GM06990 (cell line): ENCODE measurements around the gene AHI1.

Source experiments
- DNase-seq: peaks from one replicate; pipeline ENCODE4 v3.0.0-alpha.2; 2011; ENCODE audit not compliant: insufficient read length; ENCODE audit errors: extremely low read depth
- H3K27me3 ChIP-seq: replicated peaks from 2 replicates; pipeline ENCODE4 v1.6.0; 2011; ENCODE audit warnings: low read length; ENCODE audit not compliant: control insufficient read depth, insufficient read depth
- H3K36me3 ChIP-seq: 2 replicates; pipeline ENCODE4 v1.5.1; 2011; ENCODE audit warnings: low read length; ENCODE audit not compliant: control insufficient read depth, insufficient read depth
- H3K4me3 ChIP-seq: replicated peaks from 2 replicates; pipeline ENCODE4 v1.5.1; 2011; ENCODE audit warnings: low read depth, mild to moderate bottlenecking, control low read depth, low read length
- CTCF ChIP-seq: IDR thresholded peaks from 2 replicates; pipeline ENCODE4 v1.5.1; 2011; ENCODE audit warnings: low read length, control low read depth, mild to moderate bottlenecking, inconsistent platforms; ENCODE audit not compliant: insufficient read depth, poor library complexity, severe bottlenecking

Gene AHI1

DNA sequence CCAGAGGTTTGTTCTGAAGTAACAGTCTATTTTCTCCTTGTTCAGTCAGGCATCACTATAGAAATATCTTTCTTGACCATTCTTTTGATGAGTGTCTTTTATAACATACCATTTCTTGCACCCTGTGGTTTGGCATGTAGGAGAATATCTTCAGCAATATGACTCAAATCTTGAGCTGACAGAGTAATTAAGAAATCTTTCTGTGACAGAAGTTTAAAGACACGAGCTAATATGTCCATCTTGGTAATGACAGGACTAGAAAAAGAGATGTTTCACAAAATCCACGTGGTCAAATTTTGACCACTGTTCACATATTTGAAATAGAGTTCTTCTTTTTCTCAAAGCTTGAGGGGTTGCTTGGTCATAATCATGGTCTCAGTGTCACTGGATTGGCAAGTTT lies 166.5 kb downstream of the AHI1 start:
- no peaks in the 10 kb centered on the region for H3K36me3 ChIP-seq
- DNase-seq: peak; percentile 48
- H3K27me3 ChIP-seq: no peaks in the 10 kb centered on the region
- H3K4me3 ChIP-seq: no peak overlapping the region
- no peak for TF ChIP-seq CTCF

GRCh38 chr6:135329851-135330803 lies 167.4 kb downstream of the AHI1 start:
- no peak for TF ChIP-seq CTCF
- peak; percentile 60 for DNase-seq
- H3K27me3 ChIP-seq: no peaks in the 10 kb centered on the region
- no peaks in the 10 kb centered on the region for H3K36me3 ChIP-seq
- H3K4me3 ChIP-seq: peak overlapping the region; percentile 25

DNA sequence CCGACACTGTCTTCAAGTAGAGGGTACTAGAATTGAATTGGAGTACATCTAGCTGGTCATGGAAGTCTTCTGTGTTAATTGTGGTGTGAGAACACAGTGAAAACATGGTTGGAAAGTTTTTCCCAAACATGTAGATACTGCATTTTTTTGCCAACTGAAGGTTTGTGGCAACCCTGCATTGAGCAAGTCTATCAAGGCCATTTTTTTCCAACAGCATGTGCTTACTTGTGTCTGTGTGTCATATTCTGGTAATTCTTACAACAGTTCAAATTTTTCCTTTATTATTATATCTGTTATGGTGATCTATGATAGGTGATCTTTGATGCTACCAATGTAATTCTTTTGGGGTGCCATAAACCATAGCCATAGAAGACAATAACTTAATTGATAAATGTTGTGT lies 169.4 kb downstream of the AHI1 start:
- Histone ChIP-seq H3K27me3 (no peaks in the 10 kb centered on the region), H3K36me3 (no peaks in the 10 kb centered on the region), H3K4me3 (no peak overlapping the region)
- TF ChIP-seq CTCF: no peak
- DNase-seq: no peak

DNA sequence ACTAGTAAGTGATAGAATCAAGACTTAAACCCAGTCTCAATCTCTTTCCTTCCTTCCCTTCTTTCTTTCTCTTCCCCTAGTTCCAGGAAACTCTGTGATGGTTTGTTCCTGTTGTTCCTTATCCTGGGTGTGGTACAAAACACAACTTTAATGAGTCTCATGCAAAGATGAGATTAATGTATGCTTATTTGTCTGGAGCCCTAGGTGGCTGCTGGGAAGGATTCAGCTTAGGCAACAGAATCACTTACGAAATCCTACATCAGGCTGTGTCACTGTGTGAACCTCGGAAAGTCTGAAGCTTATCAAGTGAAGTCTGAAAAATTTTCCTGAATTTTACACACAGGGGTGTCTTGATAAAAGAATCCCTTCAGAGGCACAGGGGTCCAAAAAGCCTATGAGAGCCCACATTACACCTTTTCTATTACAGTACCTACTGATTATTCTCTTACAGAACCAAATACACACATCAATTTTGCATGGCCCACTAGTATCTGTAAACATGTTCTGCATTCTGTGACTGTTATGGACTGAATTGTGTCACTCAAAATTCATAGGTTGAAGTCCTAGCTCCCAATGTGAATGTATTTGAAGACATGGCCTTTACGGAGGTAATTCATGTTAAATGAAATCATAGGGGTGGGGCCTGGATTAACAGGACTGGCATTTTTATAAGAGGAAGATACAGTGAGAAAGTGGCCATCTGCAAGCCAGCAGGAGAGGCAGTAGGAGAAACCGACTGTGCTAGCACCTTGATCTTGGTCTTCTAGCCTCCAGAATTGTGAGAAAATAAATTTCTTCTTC lies 171.7 kb downstream of the AHI1 start:
- no peak for TF ChIP-seq CTCF
- Histone ChIP-seq H3K36me3 (no peaks in the 10 kb centered on the region), H3K4me3 (no peak overlapping the region), H3K27me3 (no peaks in the 10 kb centered on the region)
- no peak for DNase-seq

DNA sequence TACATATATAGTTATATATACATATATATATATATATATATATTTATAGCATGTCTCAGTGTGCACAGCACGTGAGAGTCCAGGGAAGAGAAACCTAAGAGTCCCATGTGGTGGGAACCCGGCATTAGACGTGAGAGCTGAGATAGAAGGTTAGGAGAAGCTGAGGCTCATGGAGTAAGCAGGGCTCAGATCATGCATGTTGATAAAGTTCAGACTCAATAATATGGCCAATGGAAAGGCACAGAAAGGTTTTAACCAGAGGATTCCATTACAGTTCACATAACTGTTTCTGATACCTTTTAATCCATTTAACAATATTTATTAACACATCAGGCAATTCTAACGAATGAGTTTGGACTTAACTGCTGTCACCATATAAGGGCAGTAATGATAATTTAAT lies 173.0 kb downstream of the AHI1 start:
- no peaks in the 10 kb centered on the region for H3K36me3 ChIP-seq
- no peaks in the 10 kb centered on the region for H3K27me3 ChIP-seq
- no peak for TF ChIP-seq CTCF
- no peak for DNase-seq
- H3K4me3 ChIP-seq: no peak overlapping the region
